Muscle of leg (tissue), 11 donors: Measurements from ENCODE around the gene SLC22A23. TPM values are rescaled to one million over a fixed set of nuclear protein-coding genes. Genes with fewer than 3 reads are reported as not detected.

Experiments
- DNase-seq: peaks from one replicate; pipeline ENCODE4 v3.0.0; 2013
- H3K27ac ChIP-seq: one replicate; pipeline ENCODE4 v1.5.1; 2013; ENCODE audit warnings: mild to moderate bottlenecking, low read length, control low read depth
- H3K27me3 ChIP-seq: one replicate; pipeline ENCODE4 v1.6.1; 2013; ENCODE audit warnings: low read length; ENCODE audit not compliant: control insufficient read depth, insufficient read depth
- H3K36me3 ChIP-seq: one replicate; pipeline ENCODE4 v1.6.1; 2013; ENCODE audit warnings: low read length; ENCODE audit not compliant: control insufficient read depth, insufficient read depth
- H3K4me1 ChIP-seq: one replicate; pipeline ENCODE4 v1.6.1; 2013; ENCODE audit warnings: low read length; ENCODE audit not compliant: control insufficient read depth, insufficient read depth
- H3K4me3 ChIP-seq: one replicate; pipeline ENCODE4 v1.5.1; 2013; ENCODE audit warnings: low read length, control low read depth
- H3K9me3 ChIP-seq: replicated peaks from 2 replicates; pipeline ENCODE4 v1.6.1; 2013; ENCODE audit warnings: low read depth, low read length; ENCODE audit not compliant: control insufficient read depth
- WGBS: methylation state at CpG from one replicate; pipeline ENCODE4 v1.1.5; 2013; ENCODE audit warnings: missing lambda C conversion rate; ENCODE audit not compliant: insufficient coverage; 5-methylcytosine and 5-hydroxymethylcytosine counted together
- polyA plus RNA-seq, 8 donors: library from polyadenylated mRNA; unstranded; fragments of 120-200 nt; gene quantifications; one replicate each; pipeline versions ENCODE4 v1.2.1 to v1.2.3, GENCODE V29; 2013; ENCODE audit warnings: inconsistent platforms in 1 of 8, low replicate concordance in 1 of 8; ENCODE audit not compliant: insufficient read length in 8 of 8, insufficient read depth in 1 of 8
- total RNA-seq: library from RNA; stranded (reverse); fragments of 120-200 nt; gene quantifications from one replicate; pipeline ENCODE4 v1.2.4, GENCODE V29; 2013

Gene SLC22A23
- total and polyA plus RNA-seq, 9 donors: 1.1 to 6.2 (median 2.7) TPM

DNA sequence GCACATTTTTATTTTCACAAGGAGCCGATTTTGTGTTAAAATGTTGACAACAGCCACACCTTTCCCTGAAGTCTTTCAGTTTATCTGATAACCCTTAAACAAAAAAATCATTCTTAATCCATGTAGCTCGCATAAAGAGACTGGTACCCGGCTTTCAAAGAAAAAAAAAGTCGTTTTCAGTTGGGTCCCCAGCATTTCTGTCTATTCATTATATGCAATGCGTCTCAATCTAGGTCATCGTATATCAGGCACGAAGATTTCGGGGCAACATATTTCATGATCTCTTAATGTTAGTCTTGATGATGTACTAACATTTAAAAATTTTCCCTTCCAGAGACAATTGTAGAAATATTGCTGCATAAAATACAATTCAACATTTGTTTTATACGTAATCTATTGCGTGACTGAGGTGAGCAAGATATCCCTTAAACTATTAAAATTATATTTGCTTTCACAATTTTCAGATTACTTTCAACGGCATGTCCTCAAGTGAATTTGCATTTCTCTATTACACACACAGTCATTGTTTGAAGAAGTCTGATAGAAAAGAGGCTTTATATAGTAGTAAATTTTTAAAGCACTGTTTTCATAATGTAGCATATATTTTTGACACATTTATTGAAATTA lies 226.5 kb downstream of the SLC22A23 start:
- Histone ChIP-seq H3K4me3 (no peak overlapping the region), H3K36me3 (peaks cover 3% of the 10 kb centered on the region), H3K27ac (no peak overlapping the region), H3K4me1 (peaks cover 55% of the 10 kb centered on the region), H3K27me3 (peaks cover 72% of the 10 kb centered on the region), H3K9me3 (no peaks in the 10 kb centered on the region)
- no peak for DNase-seq
- 17% methylated on average over 1 of the region's 11 CpGs for WGBS

DNA sequence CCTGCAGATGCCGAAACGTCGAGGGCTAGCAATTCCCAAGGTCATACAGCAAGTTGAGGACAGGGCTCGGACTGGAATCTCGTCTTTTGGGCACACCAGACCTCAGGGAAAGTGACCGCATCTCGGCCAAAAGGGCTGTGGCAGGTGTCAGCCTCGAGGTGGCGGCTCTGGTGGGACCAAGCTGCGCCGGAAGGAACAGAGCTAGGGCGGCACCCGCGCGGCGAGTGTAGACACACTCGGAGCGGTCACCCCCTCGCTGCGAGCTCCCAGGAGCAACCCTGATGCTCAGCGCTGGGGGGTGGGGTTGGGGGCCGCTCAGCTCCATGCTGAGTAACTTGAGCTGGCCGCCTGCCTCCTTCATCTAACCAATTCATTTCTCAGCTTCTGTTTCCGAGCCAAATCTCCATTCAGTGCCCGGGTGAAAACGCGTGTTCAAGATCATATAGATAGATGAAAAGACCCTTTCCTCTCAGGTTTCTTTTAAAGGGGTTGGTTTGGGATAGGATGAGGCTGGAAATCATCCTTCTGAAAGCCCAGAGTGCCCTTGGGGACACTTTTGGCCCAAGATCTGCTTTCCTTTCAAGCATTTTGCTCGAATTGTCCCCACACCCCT lies 227.2 kb downstream of the SLC22A23 start:
- Histone ChIP-seq H3K4me1 (peaks cover 55% of the 10 kb centered on the region), H3K27ac (no peak overlapping the region), H3K36me3 (peaks cover 3% of the 10 kb centered on the region), H3K4me3 (peak overlapping the region; percentile 4), H3K9me3 (no peaks in the 10 kb centered on the region), H3K27me3 (peaks cover 71% of the 10 kb centered on the region)
- 4% methylated on average over 20 of the region's 28 CpGs for WGBS
- DNase-seq: peak; percentile 33

DNA sequence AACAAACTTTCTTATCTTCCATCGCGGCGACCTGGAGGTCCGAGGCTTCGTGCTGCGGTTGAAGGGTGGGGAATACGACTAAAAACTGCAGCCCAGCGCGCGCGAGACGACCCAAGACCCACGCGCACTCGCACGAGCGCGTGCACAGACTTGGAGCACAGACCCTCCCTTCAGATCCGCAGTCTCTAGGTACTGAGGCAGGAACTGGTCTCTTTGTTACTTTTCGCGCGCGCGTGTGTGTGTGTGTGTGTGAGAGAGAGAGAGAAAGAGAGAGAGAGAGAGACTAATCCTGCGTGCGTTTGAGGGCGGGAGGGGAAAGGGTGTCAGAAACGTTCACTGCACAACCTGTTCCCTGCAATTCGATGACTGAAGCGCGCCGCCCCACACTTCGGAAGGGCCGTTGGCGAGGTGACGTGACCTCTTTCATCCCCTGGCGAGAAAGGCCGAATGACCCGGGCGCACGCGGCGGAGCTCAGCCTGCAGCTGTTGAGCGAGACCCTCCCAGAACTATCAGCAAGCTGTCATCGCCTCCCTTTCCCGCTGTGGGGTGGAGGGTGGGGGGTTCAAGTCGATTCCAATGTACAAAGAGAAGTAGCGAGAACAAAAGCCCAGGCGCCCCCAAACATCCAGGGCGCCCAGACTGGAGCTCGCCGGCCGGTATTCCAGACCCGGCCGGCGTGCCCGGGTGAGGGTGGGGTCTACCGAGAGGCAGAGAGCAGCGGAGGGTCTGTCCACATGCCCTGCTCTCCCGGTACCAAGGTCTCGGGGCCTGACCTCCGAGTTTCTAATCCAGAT lies 227.9 kb downstream of the SLC22A23 start:
- DNase-seq: peak; percentile 63
- H3K27me3 ChIP-seq: peaks cover 66% of the 10 kb centered on the region
- no peak overlapping the region for H3K27ac ChIP-seq
- H3K4me3 ChIP-seq: peak overlapping the region; percentile 23
- WGBS: 2% methylated on average over 40 of the region's 62 CpGs
- H3K4me1 ChIP-seq: peaks cover 55% of the 10 kb centered on the region
- no peaks in the 10 kb centered on the region for H3K9me3 ChIP-seq
- H3K36me3 ChIP-seq: peaks cover 6% of the 10 kb centered on the region

- DNase-seq: peak; percentile 40
- H3K4me1 ChIP-seq: peaks cover 55% of the 10 kb centered on the region
- no peaks in the 10 kb centered on the region for H3K9me3 ChIP-seq
- H3K36me3 ChIP-seq: peaks cover 6% of the 10 kb centered on the region
- 1% methylated on average over 27 of the region's 38 CpGs for WGBS
- no peak overlapping the region for H3K27ac ChIP-seq
- peaks cover 61% of the 10 kb centered on the region for H3K27me3 ChIP-seq
- H3K4me3 ChIP-seq: peak overlapping the region; percentile 73
These were observed 228.7 kb downstream of the SLC22A23 start for GRCh38 chr6:3228046-3228671.

GRCh38 chr6:3227363-3228045 lies 229.3 kb downstream of the SLC22A23 start, which contains the start of gene TUBB2B:
Gene TUBB2B (minus strand): TSS chr6:3227653. CDS start chr6:3227543, 110 bp downstream.
- WGBS: under 1% methylated on average over 61 of the region's 66 CpGs
- H3K27me3 ChIP-seq: peaks cover 59% of the 10 kb centered on the region
- peak; percentile 89 for DNase-seq
- peak within 1 kb of the TSS; percentile 73 for H3K4me3 ChIP-seq
- H3K9me3 ChIP-seq: no peaks in the 10 kb centered on the region
- H3K36me3 ChIP-seq: peaks cover 6% of the 10 kb centered on the region
- H3K4me1 ChIP-seq: peaks cover 55% of the 10 kb centered on the region
- peak within 1 kb of the TSS; percentile 40 for H3K27ac ChIP-seq

- H3K27me3 ChIP-seq: peaks cover 51% of the 10 kb centered on the region
- peaks cover 49% of the 10 kb centered on the region for H3K4me1 ChIP-seq
- WGBS: 1% methylated on average over 42 of the region's 54 CpGs
- H3K4me3 ChIP-seq: peak overlapping the region; percentile 73
- peak overlapping the region; percentile 40 for H3K27ac ChIP-seq
- peaks cover 6% of the 10 kb centered on the region for H3K36me3 ChIP-seq
- no peaks in the 10 kb centered on the region for H3K9me3 ChIP-seq
- peak; percentile 72 for DNase-seq
These were observed 230.1 kb downstream of the SLC22A23 start for GRCh38 chr6:3226481-3227362.

DNA sequence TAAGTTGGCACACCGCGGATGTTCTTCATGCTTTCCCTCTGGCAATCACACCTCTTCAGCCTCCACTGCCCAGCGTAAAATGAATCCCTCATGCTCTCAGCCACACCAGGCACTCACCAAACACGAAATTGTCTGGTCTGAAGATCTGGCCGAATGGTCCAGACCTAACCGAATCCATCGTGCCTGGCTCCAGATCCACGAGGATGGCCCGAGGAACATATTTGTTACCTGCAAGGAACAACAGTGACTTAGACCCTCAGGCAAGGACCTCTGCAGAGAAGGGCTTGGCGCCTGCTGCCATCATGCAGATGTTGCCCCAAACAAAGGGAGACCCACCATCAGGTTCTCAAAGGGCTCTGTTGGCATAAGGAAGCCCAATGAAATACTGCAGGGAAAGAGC lies 230.8 kb downstream of the SLC22A23 start:
- peaks cover 6% of the 10 kb centered on the region for H3K36me3 ChIP-seq
- no peak overlapping the region for H3K27ac ChIP-seq
- no peak for DNase-seq
- H3K4me1 ChIP-seq: peaks cover 42% of the 10 kb centered on the region
- 88% methylated on average over 8 of the region's 10 CpGs for WGBS
- peak overlapping the region; percentile 73 for H3K4me3 ChIP-seq
- H3K9me3 ChIP-seq: no peaks in the 10 kb centered on the region
- H3K27me3 ChIP-seq: peaks cover 44% of the 10 kb centered on the region

DNA sequence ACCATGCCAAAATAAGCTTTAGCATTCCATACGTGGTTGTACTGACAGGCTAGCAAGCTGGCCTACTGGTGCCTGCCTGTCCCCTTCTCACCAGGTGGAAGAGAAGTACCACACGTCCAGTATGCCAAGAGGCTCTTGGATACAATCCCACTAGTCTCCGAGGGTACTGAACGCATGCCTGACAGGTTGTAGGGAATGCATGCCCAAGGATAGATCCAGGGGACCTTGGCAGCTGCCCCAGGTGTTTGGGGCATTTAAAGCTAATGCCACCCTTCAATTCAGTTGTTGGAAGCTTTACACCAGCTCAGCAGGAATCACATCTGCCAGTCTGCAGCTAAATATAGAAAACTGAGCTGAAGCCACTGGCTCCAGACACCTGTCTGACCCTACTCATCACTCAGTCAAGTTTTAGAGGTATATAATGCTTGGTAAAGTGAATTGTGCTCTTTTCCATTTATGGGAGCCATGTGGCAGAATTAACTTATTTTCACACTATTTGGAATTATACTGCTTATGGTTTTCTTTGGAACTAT lies 234.3 kb downstream of the SLC22A23 start:
- H3K27me3 ChIP-seq: peaks cover 16% of the 10 kb centered on the region
- 64% methylated on average over 4 of the region's 4 CpGs for WGBS
- peaks cover 15% of the 10 kb centered on the region for H3K4me1 ChIP-seq
- H3K9me3 ChIP-seq: no peaks in the 10 kb centered on the region
- DNase-seq: no peak
- no peak overlapping the region for H3K27ac ChIP-seq
- no peak overlapping the region for H3K4me3 ChIP-seq
- H3K36me3 ChIP-seq: peaks cover 6% of the 10 kb centered on the region

GRCh38 chr6:3221578-3221977 lies 235.3 kb downstream of the SLC22A23 start:
- H3K4me3 ChIP-seq: no peak overlapping the region
- H3K36me3 ChIP-seq: peaks cover 6% of the 10 kb centered on the region
- H3K9me3 ChIP-seq: no peaks in the 10 kb centered on the region
- H3K27ac ChIP-seq: no peak overlapping the region
- no CpG with 5 or more reads among the region's 4 CpGs for WGBS
- DNase-seq: no peak
- peaks cover 6% of the 10 kb centered on the region for H3K4me1 ChIP-seq
- peaks cover 7% of the 10 kb centered on the region for H3K27me3 ChIP-seq
